T47D (cell line): ENCODE data around the gene GOLPH3L.
"Not testable (repeated sequence)": the region's sequence is repeated elsewhere in the genome, so short reads cannot be mapped to it uniquely, and the experiment has no call there.

Experiments used
- DNase-seq, 2 experiments: peaks; one replicate each; pipeline versions ENCODE4 v3.0.0 to v3.0.0-alpha.2; 2011 to 2012; ENCODE audit warnings: low read depth in 1 of 2, low spot score in 1 of 2
- JUND ChIP-seq: IDR thresholded peaks from 2 replicates; pipeline ENCODE4 v1.6.1; 2012; ENCODE audit warnings: low read depth
- in situ Hi-C: cut with HindIII; loops from 2 replicates; pipeline ENCODE4 v1.10.0; 2016; ENCODE audit warnings: low sequenced_read_pairs, low pct_unique_long_range_greater_than_20kb

GOLPH3L gene

GRCh38 chr1:150621497-150622302 lies 75.3 kb downstream of the GOLPH3L start:
- TF ChIP-seq JUND: no peak
- peak in 1 of 2 experiments; percentile 67 for DNase-seq
- in situ Hi-C loops: no loop called here

GRCh38 chr1:150620919-150621318 lies 76.0 kb downstream of the GOLPH3L start:
- in situ Hi-C loops: no loop called here
- no peak for DNase-seq
- no peak for TF ChIP-seq JUND

GRCh38 chr1:150619576-150620509 lies 77.1 kb downstream of the GOLPH3L start:
- no peak for TF ChIP-seq JUND
- in situ Hi-C loops: no loop called here
- peak in 1 of 2 experiments; percentile 40 for DNase-seq

GRCh38 chr1:150615346-150616201 lies 81.4 kb downstream of the GOLPH3L start:
- no peak for DNase-seq
- in situ Hi-C loops: no loop called here
- TF ChIP-seq JUND: no peak

- no peak for TF ChIP-seq JUND
- in situ Hi-C loops: no loop called here
- DNase-seq: no peak
These were observed 83.7 kb downstream of the GOLPH3L start for GRCh38 chr1:150613061-150613920.

- DNase-seq: no peak
- in situ Hi-C loops: no loop called here
- TF ChIP-seq JUND: no peak
These were observed 85.0 kb downstream of the GOLPH3L start for GRCh38 chr1:150612014-150612345.

GRCh38 chr1:150610576-150610975 lies 86.4 kb downstream of the GOLPH3L start:
- in situ Hi-C loops: no loop called here
- DNase-seq: no peak
- TF ChIP-seq JUND: no peak

GRCh38 chr1:150609732-150610131 lies 87.2 kb downstream of the GOLPH3L start:
- in situ Hi-C loops: no loop called here
- no peak for DNase-seq
- TF ChIP-seq JUND: no peak

GRCh38 chr1:150606463-150607142 lies 90.4 kb downstream of the GOLPH3L start:
- no peak for DNase-seq
- no peak for TF ChIP-seq JUND
- in situ Hi-C loops: no loop called here

- in situ Hi-C loops, DNase-seq: not testable (repeated sequence)
These were observed 91.6 kb downstream of the GOLPH3L start for GRCh38 chr1:150605451-150605731.

- in situ Hi-C loops: no loop called here
- no peak for DNase-seq
- no peak for TF ChIP-seq JUND
These were observed 92.7 kb downstream of the GOLPH3L start for GRCh38 chr1:150604226-150604588.
